ENCODE measurements around the gene GNG7. TPM values are rescaled to one million over a fixed set of nuclear protein-coding genes. Genes with fewer than 3 reads are reported as not detected.
"Not testable (repeated sequence)": the region's sequence is repeated elsewhere in the genome, so short reads cannot be mapped to it uniquely, and the experiment has no call there.

GNG7 gene
- total RNA-seq, 6 experiments from 2014 or later = 1.3 to 3.7 (median 2.3) TPM

- DNase-seq = peak in 1 of 3 donors; percentile 13
- no peak overlapping the region for H3K4me3 ChIP-seq
- peaks cover 0 to 10% (median 4%) of the 10 kb centered on the region in 4 donors for H3K4me1 ChIP-seq
- no peak overlapping the region for H3K27ac ChIP-seq
- TF ChIP-seq CTCF (IDR thresholded peaks at IDR 0.05) (no peak), POLR2A (IDR thresholded peaks at IDR 0.05) (no peak)
- 100% methylated on average over 2 of the region's 2 CpGs for WGBS (ENCODE audit: insufficient coverage, low coverage, low lambda C conversion rate, missing lambda C conversion rate)
- no peaks in the 10 kb centered on the region for H3K9me3 ChIP-seq
- H3K27me3 ChIP-seq = no peaks in the 10 kb centered on the region
- no peak for ATAC-seq
- no peaks in the 10 kb centered on the region for H3K36me3 ChIP-seq
- intact Hi-C loops (cut with DNase I) = no loop called here
Observed at GRCh38 chr19:2558543-2558942, 144.0 kb downstream of the GNG7 start.

- intact Hi-C loops (cut with DNase I); H3K4me1 ChIP-seq; H3K4me3 ChIP-seq; H3K36me3 ChIP-seq; H3K9me3 ChIP-seq; ATAC-seq; H3K27me3 ChIP-seq: not testable (repeated sequence)
- DNase-seq = peak in 2 of 3 donors; percentile 2 to 11
- WGBS (ENCODE audit: insufficient coverage, low coverage, low lambda C conversion rate, missing lambda C conversion rate) = 63% methylated on average over 4 of the region's 7 CpGs
- peak overlapping the region in 1 of 3 donors; percentile 67 for H3K27ac ChIP-seq
Observed at GRCh38 chr19:2558131-2558530, 144.4 kb downstream of the GNG7 start.

- intact Hi-C loops (cut with DNase I) = no loop called here
- 90% methylated on average over 8 of the region's 17 CpGs for WGBS (ENCODE audit: insufficient coverage, low coverage, low lambda C conversion rate, missing lambda C conversion rate)
- Histone ChIP-seq H3K27ac (peak overlapping the region in 1 of 3 donors; percentile 67), H3K36me3 (no peaks in the 10 kb centered on the region), H3K4me1 (peaks cover 0 to 10% (median 4%) of the 10 kb centered on the region in 4 donors), H3K27me3 (no peaks in the 10 kb centered on the region), H3K9me3 (no peaks in the 10 kb centered on the region), H3K4me3 (no peak overlapping the region)
- no peak for ATAC-seq
- DNase-seq = no peak
- TF ChIP-seq CTCF (IDR thresholded peaks at IDR 0.05) (no peak), POLR2A (IDR thresholded peaks at IDR 0.05) (no peak)
Observed at GRCh38 chr19:2557093-2557440, 145.4 kb downstream of the GNG7 start.

GRCh38 chr19:2556221-2557092, 146.0 kb downstream of the GNG7 start:
- ATAC-seq (no peak), DNase-seq (peak in 2 of 3 donors; percentile 21 to 55)
- intact Hi-C loops (cut with DNase I) = no loop called here
- H3K36me3 ChIP-seq = no peaks in the 10 kb centered on the region
- H3K27ac ChIP-seq = no peak overlapping the region
- peaks cover 0 to 10% (median 4%) of the 10 kb centered on the region in 4 donors for H3K4me1 ChIP-seq
- no peaks in the 10 kb centered on the region for H3K9me3 ChIP-seq
- no peak overlapping the region for H3K4me3 ChIP-seq
- no peaks in the 10 kb centered on the region for H3K27me3 ChIP-seq
- whole genome bisulfite sequencing (ENCODE audit: insufficient coverage, low coverage, low lambda C conversion rate, missing lambda C conversion rate) = no CpG with 5 or more reads among the region's 37 CpGs
- TF ChIP-seq CTCF (IDR thresholded peaks at IDR 0.05) (no peak), POLR2A (IDR thresholded peaks at IDR 0.05) (no peak)

- Histone ChIP-seq H3K27ac (no peak overlapping the region), H3K36me3 (no peaks in the 10 kb centered on the region), H3K4me1 (peaks cover 0 to 10% (median 4%) of the 10 kb centered on the region in 4 donors), H3K27me3 (no peaks in the 10 kb centered on the region), H3K9me3 (no peaks in the 10 kb centered on the region), H3K4me3 (no peak overlapping the region)
- peak in 2 of 3 donors; percentile 18 to 48 for DNase-seq
- WGBS (ENCODE audit: insufficient coverage, low coverage, low lambda C conversion rate, missing lambda C conversion rate) = 64% methylated on average over 9 of the region's 42 CpGs
- ATAC-seq = no peak
- no peak for TF ChIP-seq CTCF (IDR thresholded peaks at IDR 0.05)
- TF ChIP-seq POLR2A (IDR thresholded peaks at IDR 0.05) = no peak
- intact Hi-C loops (cut with DNase I) = no loop called here
Observed at GRCh38 chr19:2555422-2556220, 146.9 kb downstream of the GNG7 start.

Data from right lobe of liver (tissue), 6 donors.